Thyroid gland (tissue), 4 donors: ENCODE measurements around the gene S100Z.

Experiments
- POLR2A ChIP-seq, 2 donors: fragments of 450-650 bp; IDR thresholded peaks; one replicate each; pipeline ENCODE4 v1.6.1; 2017; ENCODE audit warnings: antibody characterized with exemption in 2 of 2, mild to moderate bottlenecking in 2 of 2, moderate library complexity in 1 of 2
- TF ChIP-seq, protein P1 (sequence below), 6 experiments: fragments of 200-600 bp in 3 of 6; fragments of 450-650 bp in 3 of 6; sonication (generic) in 3 of 6; IDR thresholded peaks; one replicate each; pipeline ENCODE4 v1.5.1; 2016 to 2019; ENCODE audit warnings: antibody characterized with exemption in 6 of 6, mild to moderate bottlenecking in 2 of 6, inconsistent platforms in 1 of 6, moderate library complexity in 1 of 6

DNA sequence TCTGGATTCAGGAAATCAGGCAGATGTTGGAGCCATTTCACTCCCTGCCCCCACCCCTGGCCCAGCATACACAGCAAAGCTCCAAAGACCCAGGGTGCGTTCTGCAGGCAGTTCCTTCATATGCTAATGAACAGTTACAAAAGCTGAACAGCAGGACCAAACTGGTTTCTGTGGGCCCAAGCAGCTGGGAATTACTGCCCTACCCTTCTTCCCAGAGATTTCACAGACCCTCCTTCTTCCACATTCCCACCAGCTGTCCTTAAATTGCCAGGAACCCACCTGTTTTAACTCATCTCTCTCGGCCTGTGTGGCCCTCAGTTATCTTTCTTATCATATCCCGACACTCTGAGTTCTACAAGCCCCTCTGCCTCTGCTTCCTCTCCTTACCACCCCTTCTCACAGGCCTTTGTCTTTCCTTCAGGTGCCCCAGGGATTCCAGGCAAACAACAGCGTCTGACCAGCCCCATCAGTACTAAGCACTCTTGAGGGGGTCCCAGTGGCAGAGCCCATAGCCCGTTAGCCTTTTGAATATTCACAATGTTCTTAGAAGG, 41.6 kb upstream of the S100Z start:
- TF ChIP-seq, protein P1, sequence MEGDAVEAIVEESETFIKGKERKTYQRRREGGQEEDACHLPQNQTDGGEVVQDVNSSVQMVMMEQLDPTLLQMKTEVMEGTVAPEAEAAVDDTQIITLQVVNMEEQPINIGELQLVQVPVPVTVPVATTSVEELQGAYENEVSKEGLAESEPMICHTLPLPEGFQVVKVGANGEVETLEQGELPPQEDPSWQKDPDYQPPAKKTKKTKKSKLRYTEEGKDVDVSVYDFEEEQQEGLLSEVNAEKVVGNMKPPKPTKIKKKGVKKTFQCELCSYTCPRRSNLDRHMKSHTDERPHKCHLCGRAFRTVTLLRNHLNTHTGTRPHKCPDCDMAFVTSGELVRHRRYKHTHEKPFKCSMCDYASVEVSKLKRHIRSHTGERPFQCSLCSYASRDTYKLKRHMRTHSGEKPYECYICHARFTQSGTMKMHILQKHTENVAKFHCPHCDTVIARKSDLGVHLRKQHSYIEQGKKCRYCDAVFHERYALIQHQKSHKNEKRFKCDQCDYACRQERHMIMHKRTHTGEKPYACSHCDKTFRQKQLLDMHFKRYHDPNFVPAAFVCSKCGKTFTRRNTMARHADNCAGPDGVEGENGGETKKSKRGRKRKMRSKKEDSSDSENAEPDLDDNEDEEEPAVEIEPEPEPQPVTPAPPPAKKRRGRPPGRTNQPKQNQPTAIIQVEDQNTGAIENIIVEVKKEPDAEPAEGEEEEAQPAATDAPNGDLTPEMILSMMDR (IDR thresholded peaks at IDR 0.05) = no peak
- TF ChIP-seq POLR2A (IDR thresholded peaks at IDR 0.05) = no peak
